ENCODE data around the gene FIGLA.

DNA sequence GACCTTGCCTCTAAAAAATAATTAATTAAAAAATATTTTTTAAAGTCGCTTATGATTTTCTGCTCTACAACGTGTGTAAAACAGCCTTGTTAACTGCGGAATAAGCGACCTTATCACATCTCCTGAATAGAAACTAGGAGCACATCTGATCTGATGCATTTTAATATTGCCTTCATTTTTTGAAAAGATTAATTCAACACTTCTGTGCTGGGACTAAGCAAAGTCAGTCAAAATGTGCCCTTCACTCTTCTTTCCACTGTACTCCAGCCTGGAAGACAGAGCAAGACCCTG, 17.3 kb upstream of the FIGLA start:
- no peak for TF ChIP-seq EZH2 (IDR thresholded peaks at IDR 0.05; ENCODE audit: insufficient read depth, poor library complexity, severe bottlenecking)
- no peak for TF ChIP-seq EZH2phosphoT487 (IDR thresholded peaks at IDR 0.05; ENCODE audit: insufficient read depth, low read depth)
